Activated CD8-positive, alpha-beta memory T cell treated with anti-CD3 and anti-CD28 coated beads for 36 hours (primary cell): Measurements from ENCODE around the gene KRTAP5-1. TPM values are rescaled to one million over a fixed set of nuclear protein-coding genes. Genes with fewer than 3 reads are reported as not detected.

ENCODE experiments used
- CTCF ChIA-PET: fragments of 350-600 bp; sonication (Branson Sonifier 250); formaldehyde crosslinking; loops from one replicate; lab custom pipeline; 2021; ENCODE audit warnings: antibody characterized with exemption; lab: Charles Lee
- POLR2A ChIA-PET: fragments of 350-600 bp; sonication (Branson Sonifier 250); formaldehyde crosslinking; loops from one replicate; lab custom pipeline; 2021; ENCODE audit warnings: antibody characterized with exemption; lab: Charles Lee
- total RNA-seq, 2 experiments: library from RNA; stranded (reverse); gene quantifications; one replicate each; pipeline ENCODE4 v1.2.3, GENCODE V29; 2021

Gene KRTAP5-1
- total RNA-seq, 2 experiments from 2014 or later: not detected

GRCh38 chr11:1566381-1567051 lies 18.6 kb downstream of the KRTAP5-1 start:
- ChIA-PET POLR2A (no interaction called here), CTCF (interaction anchor here (2.6 to 5.4 kb wide), 2 partner anchors 8 to 20 kb away, joined by 12 to 22 read pairs; no protein-coding TSS in a partner anchor)

DNA sequence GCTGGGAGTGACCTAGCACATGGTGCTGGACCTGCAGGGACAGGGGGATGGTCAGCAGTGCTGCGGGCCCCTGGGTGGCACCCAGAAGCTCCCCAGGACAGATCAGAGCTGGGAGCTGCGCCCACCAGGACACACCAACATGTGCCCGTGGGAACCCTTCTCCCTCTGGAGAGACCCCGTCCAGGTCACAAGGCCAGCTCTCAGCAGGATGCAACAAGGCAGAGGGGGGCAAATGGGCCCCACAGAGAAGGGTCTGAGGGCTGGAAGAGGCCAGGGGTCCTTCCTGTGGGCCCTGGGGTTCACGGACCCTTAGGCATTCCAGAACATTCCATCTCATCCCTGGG lies 19.2 kb downstream of the KRTAP5-1 start:
- CTCF ChIA-PET: interaction anchor here (0.5 to 5.4 kb wide), 3 partner anchors 9 to 211 kb away, joined by 3 to 22 read pairs (median 12); no protein-coding TSS in a partner anchor
- POLR2A ChIA-PET: no interaction called here

- POLR2A ChIA-PET: no interaction called here
- CTCF ChIA-PET: interaction anchor here (0.5 to 5.4 kb wide), 4 partner anchors 9 to 210 kb away, joined by 3 to 22 read pairs (median 9); no protein-coding TSS in a partner anchor
Measured at GRCh38 chr11:1565173-1565903, 19.7 kb downstream of the KRTAP5-1 start.

DNA sequence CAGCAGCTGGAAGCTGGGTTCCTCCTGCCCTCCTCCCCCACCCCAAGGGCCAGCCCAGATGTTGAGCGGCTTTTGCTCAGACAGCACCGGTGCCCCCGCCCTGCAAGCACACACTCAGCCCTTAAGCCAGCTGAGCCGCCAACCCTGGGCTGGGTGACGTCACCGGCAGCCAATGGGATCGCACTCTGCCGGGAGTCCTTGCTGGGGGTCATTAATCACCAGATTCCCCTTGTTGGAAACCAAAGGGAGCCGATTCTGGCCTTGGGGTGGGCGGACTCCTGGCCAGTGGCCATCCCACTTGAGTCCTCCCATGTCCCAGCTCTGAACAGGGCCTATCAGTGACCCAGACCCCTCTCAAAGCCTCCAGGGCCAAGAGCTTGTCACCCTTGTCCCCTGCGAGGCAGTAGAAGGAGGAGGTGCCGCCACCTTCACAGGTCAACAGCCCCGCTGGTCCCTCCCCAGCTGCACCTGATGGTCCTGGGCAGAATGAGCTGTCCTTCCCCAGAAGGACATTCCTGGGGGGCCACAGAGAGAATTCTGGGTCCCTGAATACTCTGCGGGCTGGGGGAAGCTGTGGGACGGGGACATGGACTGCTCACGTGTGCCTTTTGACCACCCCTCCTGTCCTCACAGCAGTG lies 20.4 kb downstream of the KRTAP5-1 start:
- CTCF ChIA-PET: interaction anchor here (1.4 to 2.6 kb wide), 2 partner anchors 10 to 18 kb away, joined by 6 to 12 read pairs; no protein-coding TSS in a partner anchor
- POLR2A ChIA-PET: no interaction called here

DNA sequence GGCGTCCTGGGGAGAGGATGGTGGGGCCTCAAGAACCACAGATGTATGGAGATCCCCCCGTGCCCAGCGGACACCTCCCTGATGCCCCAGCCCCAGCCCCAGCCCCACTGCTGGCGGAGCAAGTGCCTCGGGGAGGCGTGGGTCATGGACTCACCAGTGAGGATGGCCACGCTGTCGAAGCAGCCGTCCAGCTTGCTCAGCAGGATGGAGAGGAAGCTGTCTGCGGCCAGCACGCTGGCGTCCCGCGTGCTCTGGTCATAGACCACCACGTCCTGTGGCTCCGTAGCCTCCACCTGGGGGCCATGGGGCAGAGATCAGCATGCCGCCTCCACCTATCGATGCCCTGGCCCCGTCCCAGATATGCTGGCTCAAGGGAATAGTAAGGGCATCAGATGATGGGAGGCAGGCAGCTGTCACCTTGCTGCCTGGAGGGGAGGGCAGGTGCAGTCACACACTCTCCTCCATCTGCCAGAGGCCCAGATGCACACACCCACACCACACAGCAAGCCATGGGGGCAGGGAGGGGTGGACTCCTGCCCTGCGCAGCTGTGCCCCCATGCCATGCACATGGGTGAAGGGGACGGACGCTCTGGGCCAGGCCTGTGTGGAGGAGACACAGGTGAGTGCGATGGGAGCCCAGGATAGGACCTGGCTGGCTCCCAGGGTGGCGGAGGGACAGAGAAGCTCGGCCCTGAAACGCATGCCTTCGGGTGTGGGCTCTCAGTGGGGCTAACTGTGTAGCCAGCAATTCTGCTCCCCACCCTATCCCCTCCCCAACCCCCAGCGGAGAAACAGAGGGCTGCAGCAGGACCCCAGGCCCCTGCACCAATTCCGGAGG lies 21.2 kb downstream of the KRTAP5-1 start:
- CTCF ChIA-PET: interaction anchor here (1.4 to 2.6 kb wide), 2 partner anchors 11 to 17 kb away, joined by 6 to 12 read pairs; no protein-coding TSS in a partner anchor

DNA sequence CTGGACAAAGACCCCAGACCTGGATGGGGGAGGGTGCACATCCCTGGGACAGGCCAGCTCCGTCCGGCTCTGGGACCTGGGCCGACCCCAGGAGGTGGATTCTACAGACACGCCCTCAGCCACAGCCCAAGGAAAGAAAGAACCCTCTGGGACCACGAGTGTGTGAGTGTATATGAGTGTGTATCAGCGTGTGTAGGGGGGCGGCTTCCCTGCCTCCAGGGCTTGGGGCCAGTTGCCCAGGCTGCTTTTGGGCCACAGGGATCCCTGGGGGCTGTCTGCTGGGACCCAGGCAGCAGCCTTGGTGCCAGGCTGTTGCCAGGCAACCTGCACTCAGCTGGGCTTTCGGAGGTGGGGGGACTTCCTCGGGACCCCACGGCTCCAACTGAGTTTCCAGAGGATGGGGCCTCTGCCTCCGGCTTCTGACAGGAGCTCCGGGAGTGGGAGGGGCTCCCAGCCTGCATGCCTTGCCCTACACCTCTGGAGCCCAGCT lies 21.9 kb downstream of the KRTAP5-1 start:
- POLR2A ChIA-PET: no interaction called here

More for the DNA sequence above, 21.2 kb downstream of the KRTAP5-1 start:
- POLR2A ChIA-PET: no interaction called here

GRCh38 chr11:1562469-1563148 lies 22.5 kb downstream of the KRTAP5-1 start:
- CTCF ChIA-PET: no interaction called here
- POLR2A ChIA-PET: no interaction called here

More for the DNA sequence above, 21.9 kb downstream of the KRTAP5-1 start:
- CTCF ChIA-PET: no interaction called here

GRCh38 chr11:1561955-1562354 lies 23.1 kb downstream of the KRTAP5-1 start:
- CTCF ChIA-PET: no interaction called here

DNA sequence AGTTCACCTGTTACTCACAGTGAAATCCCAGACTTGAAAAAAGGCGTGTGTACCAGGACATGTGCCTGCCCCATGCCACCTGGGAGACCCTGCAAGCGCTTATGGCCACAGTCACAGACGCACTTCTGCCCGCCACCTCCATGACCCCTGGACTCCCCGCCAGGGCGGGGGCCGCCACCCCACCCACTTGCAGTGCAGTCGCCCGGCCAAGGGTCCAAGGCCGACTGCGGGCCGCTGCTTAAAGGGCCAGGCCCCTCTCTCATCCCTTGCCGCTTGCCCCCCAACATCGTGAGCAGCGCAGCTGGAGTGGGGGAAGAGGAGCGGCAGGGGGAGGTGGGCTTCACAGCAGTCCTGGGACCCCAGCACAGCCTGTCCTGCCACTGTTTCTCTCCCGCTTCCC lies 23.8 kb downstream of the KRTAP5-1 start:
- CTCF ChIA-PET: no interaction called here
- POLR2A ChIA-PET: no interaction called here

More at GRCh38 chr11:1561955-1562354, 23.1 kb downstream of the KRTAP5-1 start:
- POLR2A ChIA-PET: no interaction called here

GRCh38 chr11:1560649-1561251 lies 24.3 kb downstream of the KRTAP5-1 start:
- POLR2A ChIA-PET: no interaction called here
- CTCF ChIA-PET: no interaction called here

DNA sequence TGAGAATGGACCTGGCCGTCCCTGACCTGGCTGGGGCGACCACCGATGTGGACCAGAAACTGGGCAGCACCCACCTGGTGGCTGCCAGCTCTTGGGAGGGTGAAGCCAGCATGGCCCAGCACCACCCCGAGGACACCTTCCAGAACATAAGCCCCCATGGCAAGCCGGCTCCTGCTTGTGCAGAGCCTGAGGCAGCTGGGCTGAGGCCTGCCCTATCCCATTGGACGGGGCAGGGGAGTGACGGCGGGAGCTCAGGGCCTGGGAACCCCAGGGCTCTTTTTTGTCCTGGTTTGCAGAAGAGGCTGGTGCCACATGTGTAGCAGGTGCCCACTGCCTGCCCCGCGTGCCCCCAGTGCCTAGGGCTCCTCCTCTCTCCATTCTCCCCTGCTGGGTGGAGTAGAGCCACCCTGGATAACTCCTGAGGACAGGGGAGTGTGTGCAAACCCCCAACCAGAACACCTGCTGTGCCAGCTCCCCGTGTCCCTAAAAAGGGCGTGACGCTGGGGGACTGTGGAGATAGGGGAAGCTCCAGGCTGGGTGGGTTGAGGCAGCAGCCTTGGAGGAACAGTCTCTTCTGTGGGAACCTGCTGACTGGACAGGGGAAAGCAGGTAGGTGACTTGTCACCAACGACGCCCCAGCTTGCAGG lies 25.0 kb downstream of the KRTAP5-1 start:
- POLR2A ChIA-PET: no interaction called here
- CTCF ChIA-PET: no interaction called here

DNA sequence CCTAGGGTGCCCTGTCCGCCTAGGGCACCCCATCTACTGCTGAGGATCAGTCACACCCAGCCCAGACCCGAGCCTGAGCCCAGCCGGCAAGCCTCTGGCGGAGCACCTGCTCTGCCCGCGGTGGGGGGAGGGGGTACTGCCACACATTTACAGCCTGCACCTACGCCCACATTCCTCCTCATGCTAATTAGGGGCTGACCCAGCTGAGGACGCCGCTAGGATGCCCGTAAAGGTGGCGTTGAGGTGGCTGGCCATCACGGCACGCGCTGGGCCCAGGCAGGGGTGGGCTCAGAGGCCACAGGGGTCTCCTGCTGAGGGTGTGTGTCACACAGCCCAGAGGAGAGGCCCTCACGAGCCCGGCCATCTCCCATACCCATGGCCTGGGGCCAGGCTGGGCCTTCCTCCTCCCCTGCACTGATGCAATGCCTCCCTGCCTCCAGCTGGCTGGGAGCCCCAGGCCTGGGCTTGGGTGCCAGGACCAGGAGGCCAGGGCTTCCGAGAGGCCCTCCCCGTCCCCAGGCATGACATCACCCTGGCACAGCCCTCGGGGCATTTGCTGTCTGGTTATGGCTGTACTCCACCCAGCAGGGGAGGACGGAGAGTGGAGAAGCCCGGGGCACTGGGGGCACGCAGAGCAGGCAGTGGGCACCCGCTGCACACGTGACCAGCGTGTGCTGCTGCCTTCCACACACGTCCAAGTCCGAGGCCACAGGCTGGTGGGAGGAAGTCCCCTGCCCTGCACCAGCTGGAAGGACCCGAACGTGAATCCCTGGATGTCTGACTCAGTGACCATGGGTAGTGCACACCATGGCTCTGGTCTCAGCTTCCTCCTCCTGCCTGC lies 25.8 kb downstream of the KRTAP5-1 start:
- ChIA-PET POLR2A (no interaction called here), CTCF (interaction anchor here (1.2 kb wide), 1 partner anchor 13 kb away, joined by 3 read pairs; no protein-coding TSS in a partner anchor)

- POLR2A ChIA-PET: no interaction called here
- CTCF ChIA-PET: interaction anchor here (1.2 kb wide), 1 partner anchor 12 kb away, joined by 3 read pairs; no protein-coding TSS in a partner anchor
Measured at GRCh38 chr11:1558775-1559110, 26.3 kb downstream of the KRTAP5-1 start.

- ChIA-PET POLR2A (no interaction called here), CTCF (interaction anchor here (1.1 to 1.2 kb wide), 2 partner anchors 11 to 12 kb away, joined by 3 to 5 read pairs; no protein-coding TSS in a partner anchor)
Measured at GRCh38 chr11:1557904-1558774, 26.9 kb downstream of the KRTAP5-1 start.

- POLR2A ChIA-PET: no interaction called here
- CTCF ChIA-PET: interaction anchor here (1.1 to 1.5 kb wide), 2 partner anchors 11 to 17 kb away, joined by 3 to 5 read pairs; no protein-coding TSS in a partner anchor
Measured at GRCh38 chr11:1557051-1557884, 27.8 kb downstream of the KRTAP5-1 start.
